ENCODE results near the gene TTC7B.

GRCh38 chr14:90648421-90648820 is 167.8 kb downstream of the TTC7B start:
- TF ChIP-seq POLR2AphosphoS5 (IDR thresholded peaks at IDR 0.05) (no peak), CTCF (IDR thresholded peaks at IDR 0.05) (no peak), POLR2A (IDR thresholded peaks at IDR 0.05) (no peak)
